Hepatocyte (in vitro differentiated cells): ENCODE measurements around the gene CFLAR.

Experiments used
- EZH2 ChIP-seq: fragments of 200-600 bp; sonication (generic); IDR thresholded peaks from 2 replicates; pipeline ENCODE4 v1.6.1; 2016; ENCODE audit warnings: antibody characterized with exemption, mild to moderate bottlenecking, borderline replicate concordance
- EZH2phosphoT487 ChIP-seq: fragments of 200-600 bp; sonication (generic); IDR thresholded peaks from one replicate; pipeline ENCODE4 v1.6.1; 2018; ENCODE audit warnings: antibody characterized with exemption, mild to moderate bottlenecking, low read depth, moderate library complexity; ENCODE audit not compliant: unreplicated experiment, severe bottlenecking
- TF ChIP-seq, protein P1 (sequence below): fragments of 200-600 bp; sonication (generic); IDR thresholded peaks from 2 replicates; pipeline ENCODE4 v1.5.1; 2016; ENCODE audit warnings: antibody characterized with exemption, mild to moderate bottlenecking; ENCODE audit not compliant: poor library complexity

GRCh38 chr2:201137505-201138400 is 21.8 kb downstream of the CFLAR start:
- TF ChIP-seq, protein P1, sequence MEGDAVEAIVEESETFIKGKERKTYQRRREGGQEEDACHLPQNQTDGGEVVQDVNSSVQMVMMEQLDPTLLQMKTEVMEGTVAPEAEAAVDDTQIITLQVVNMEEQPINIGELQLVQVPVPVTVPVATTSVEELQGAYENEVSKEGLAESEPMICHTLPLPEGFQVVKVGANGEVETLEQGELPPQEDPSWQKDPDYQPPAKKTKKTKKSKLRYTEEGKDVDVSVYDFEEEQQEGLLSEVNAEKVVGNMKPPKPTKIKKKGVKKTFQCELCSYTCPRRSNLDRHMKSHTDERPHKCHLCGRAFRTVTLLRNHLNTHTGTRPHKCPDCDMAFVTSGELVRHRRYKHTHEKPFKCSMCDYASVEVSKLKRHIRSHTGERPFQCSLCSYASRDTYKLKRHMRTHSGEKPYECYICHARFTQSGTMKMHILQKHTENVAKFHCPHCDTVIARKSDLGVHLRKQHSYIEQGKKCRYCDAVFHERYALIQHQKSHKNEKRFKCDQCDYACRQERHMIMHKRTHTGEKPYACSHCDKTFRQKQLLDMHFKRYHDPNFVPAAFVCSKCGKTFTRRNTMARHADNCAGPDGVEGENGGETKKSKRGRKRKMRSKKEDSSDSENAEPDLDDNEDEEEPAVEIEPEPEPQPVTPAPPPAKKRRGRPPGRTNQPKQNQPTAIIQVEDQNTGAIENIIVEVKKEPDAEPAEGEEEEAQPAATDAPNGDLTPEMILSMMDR: no peak
- TF ChIP-seq EZH2: no peak
- TF ChIP-seq EZH2phosphoT487: no peak
